Activated T-cell treated with anti-CD3 and anti-CD28 coated beads for 24 hours (primary cell): ENCODE data around the gene MBP.
"Not testable (repeated sequence)": the region's sequence is repeated elsewhere in the genome, so short reads cannot be mapped to it uniquely, and the experiment has no call there.

Experiments used
- DNase-seq: peaks from one replicate; pipeline ENCODE4 v3.0.0-alpha.2; 2020; ENCODE audit warnings: low read depth

MBP gene

GRCh38 chr18:77004555-77005380 lies 127.8 kb downstream of the MBP start:
- no peak for DNase-seq

- no peak for DNase-seq
Observed at GRCh38 chr18:77003316-77003715, 129.3 kb downstream of the MBP start.

GRCh38 chr18:77002496-77002895 lies 130.1 kb downstream of the MBP start:
- DNase-seq = no peak

- no peak for DNase-seq
Observed at GRCh38 chr18:77001979-77002378, 130.6 kb downstream of the MBP start.

GRCh38 chr18:77001041-77001440 lies 131.5 kb downstream of the MBP start:
- no peak for DNase-seq

GRCh38 chr18:77000527-77000926 lies 132.1 kb downstream of the MBP start:
- peak; percentile 11 for DNase-seq

- DNase-seq = no peak
Observed at GRCh38 chr18:76999077-76999476, 133.5 kb downstream of the MBP start.

DNA sequence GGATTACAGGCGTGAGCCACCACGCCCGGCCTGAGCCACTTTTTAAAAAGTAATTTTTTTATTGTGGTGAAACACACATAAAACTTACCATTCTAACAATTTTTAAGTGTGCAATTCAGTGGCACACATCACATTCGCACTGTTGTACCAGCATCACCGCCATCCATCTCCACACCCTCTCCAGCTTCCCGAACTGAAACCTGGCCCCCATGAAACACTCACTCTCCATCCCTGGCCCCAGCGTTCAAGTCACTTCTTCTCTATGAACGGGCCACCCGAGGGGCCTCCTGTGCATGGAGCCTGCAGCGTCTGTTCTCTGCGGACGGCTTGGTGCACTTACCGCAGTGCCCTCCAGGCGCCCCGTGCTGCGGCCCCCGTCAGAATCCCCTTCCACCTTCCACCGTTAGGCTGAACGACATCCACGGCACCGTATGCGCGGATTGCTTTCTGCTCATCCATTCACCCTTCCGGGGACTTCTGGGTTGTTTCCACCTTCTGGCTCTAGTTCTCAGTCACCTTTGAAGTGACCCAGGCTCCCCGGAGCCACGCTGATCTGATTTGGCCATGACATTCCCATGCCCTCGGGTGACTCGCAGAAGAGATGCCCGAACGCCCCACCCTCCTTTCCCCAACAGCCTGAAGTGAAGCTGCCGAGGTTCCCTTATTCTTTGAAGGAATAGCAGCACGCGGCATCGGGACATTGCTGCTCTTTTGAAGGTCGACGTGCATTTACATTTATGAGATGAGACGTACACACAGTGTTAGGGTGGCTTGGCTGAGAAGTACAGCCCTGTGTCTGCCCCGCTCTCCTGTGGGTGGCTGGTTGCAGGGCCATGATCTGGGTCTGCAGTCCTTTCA lies 134.4 kb downstream of the MBP start:
- no peak for DNase-seq

DNA sequence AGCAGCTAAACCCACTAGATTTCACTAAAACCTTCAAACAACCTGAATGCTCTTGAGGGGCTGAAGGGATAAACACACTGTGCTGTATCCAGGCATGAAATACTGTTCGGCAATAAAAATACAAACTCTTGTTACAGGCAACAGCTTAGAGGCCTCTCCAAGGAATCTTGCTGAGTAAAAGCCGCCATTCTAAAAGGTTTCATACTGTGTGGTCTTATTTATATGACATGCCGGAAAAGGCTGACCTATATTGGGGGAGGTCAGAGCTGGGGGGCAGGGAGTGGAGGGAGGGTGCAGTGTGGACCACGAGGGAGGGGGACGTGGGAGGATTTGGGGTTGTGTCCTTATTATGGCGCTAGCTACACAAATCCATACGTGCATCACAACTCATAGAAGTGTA lies 136.2 kb downstream of the MBP start:
- no peak for DNase-seq

- no peak for DNase-seq
Observed at GRCh38 chr18:76995896-76996295, 136.7 kb downstream of the MBP start.

- DNase-seq = no peak
Observed at GRCh38 chr18:76994086-76994654, 138.4 kb downstream of the MBP start.

DNA sequence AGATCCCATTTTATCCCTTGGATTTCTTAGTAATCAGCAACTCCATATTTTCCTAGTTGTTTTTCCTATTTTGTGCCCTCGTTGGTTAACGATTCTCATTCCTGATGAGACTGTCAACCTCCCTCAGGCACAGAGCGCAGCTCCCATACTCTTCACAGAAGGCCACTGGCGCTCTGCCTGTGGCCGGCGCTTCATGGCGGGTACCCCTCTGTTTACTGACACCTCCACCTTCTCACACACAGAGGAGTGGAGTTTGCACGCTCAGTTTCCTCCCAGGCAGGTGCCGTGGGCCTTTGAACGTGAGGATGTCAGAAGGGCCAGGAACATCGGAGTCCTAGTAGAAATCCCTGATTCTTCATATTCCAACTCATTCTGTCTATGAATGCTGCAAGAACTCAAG lies 139.0 kb downstream of the MBP start:
- no peak for DNase-seq

DNA sequence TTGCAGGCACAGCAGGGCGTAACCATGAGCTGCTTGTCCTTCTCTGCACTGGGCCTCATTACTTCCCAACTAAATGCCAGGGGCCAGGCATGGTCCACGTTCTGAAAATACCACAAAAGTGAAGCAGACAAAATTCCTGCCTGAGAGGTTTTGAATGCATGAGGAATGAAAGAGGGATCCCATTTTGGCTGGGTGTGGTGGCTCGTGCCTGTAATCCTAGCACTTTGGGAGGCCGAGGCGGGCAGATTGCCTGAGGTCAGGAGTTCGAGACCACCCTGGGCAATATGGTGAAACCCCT lies 139.5 kb downstream of the MBP start:
- DNase-seq = no peak

DNA sequence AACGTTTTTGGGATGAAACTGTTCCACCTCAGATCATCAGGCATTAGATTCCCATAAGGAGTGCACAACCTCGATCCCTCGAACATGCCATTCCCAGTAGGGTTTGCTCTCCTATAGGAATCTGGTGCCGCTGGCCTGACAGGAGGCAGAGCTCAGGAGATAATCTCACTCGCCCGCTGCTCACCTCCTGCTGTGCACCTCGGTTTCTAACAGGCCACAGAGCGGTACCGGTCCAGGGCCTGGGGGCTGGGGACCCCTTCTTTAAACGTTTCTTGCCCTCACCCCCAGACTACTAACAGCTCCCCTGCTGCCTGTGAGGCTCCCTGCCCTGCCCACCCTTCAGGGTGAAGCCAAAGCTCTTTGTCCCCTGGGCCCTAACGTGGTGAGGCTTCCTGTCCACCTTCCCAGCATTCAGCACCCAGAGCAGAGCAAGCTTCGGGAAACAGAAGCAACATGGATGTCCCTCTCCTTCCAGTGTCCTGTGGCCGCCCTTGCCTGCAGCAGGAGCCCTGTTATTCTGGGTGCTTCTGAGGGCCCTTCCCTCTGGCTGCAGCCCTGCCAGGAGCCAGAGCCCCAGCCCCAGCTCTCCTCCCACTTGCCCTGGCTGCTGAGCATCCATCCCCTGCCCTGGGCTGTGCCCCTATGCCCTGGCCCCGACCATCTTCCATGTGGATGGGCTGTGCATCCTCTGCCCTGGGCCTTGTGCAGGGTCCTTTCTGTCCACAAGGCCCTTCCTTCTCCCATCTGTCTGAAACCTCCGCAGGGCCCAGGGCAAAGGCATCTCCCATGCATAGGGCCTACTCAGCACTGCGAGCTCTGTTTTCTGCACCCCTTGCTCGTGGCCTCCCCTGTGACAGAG lies 140.1 kb downstream of the MBP start:
- DNase-seq = no peak

- DNase-seq = no peak
Observed at GRCh38 chr18:76991021-76991688, 141.4 kb downstream of the MBP start.

GRCh38 chr18:76990343-76991020 lies 142.1 kb downstream of the MBP start:
- not testable (repeated sequence) for DNase-seq

- no peak for DNase-seq
Observed at GRCh38 chr18:76989647-76990190, 142.9 kb downstream of the MBP start.

- no peak for DNase-seq
Observed at GRCh38 chr18:76988827-76989646, 143.5 kb downstream of the MBP start.

GRCh38 chr18:76988031-76988826 lies 144.4 kb downstream of the MBP start:
- no peak for DNase-seq
